ENCODE measurements around the gene NUP43.

- TF ChIP-seq CTCF (IDR thresholded peaks at IDR 0.05): no peak
- no peak for TF ChIP-seq POLR2A (IDR thresholded peaks at IDR 0.05)
These were observed 24.9 kb upstream of the NUP43 start for GRCh38 chr6:149771185-149771584.

Data from lower leg skin (tissue), 3 donors.